GM21367 (cell line): ENCODE results near the gene FAM107A.

Experiments
- ATAC-seq: cut with Tn5 transposase; IDR thresholded peaks from one replicate; pipeline ENCODE4 v1.9.1; 2021; ENCODE audit not compliant: unreplicated experiment

Gene FAM107A

GRCh38 chr3:58520403-58521335 is 56.5 kb downstream of the FAM107A start:
- no peak for ATAC-seq

- no peak for ATAC-seq
These were observed 57.4 kb downstream of the FAM107A start for GRCh38 chr3:58519668-58520402.

DNA sequence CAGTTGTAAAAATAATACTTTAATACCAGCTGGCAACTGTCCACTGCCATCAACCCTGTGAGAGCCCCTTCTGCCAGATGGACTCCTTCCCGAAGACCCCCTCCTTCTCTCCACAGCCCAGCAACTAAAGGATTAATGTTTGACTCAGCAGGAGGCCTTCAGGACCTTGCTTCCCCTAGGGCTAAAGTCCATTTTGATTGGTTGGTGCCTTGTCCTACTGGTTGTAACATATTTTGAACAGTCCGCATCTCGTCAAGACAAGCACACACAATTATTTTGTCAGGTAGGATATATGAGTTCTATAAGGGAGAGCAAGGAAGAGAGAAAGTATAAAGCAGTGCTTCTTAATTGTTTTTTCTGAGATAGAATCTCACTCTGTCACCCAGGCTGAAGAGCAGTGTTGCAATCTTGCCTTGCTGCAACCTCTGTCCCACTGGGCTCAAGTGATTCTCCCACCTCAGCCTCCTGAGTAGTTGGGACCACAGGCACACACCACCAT is 58.9 kb downstream of the FAM107A start:
- ATAC-seq, result no peak

- no peak for ATAC-seq
These were observed 62.8 kb downstream of the FAM107A start for GRCh38 chr3:58514405-58514804.
